HG02973 (cell line): Measurements from ENCODE around the gene TRAF1.

Experiments
- ATAC-seq: cut with Tn5 transposase; IDR thresholded peaks from one replicate; pipeline ENCODE4 v1.9.1; 2021; ENCODE audit warnings: moderate library complexity; ENCODE audit not compliant: unreplicated experiment

TRAF1 gene

DNA sequence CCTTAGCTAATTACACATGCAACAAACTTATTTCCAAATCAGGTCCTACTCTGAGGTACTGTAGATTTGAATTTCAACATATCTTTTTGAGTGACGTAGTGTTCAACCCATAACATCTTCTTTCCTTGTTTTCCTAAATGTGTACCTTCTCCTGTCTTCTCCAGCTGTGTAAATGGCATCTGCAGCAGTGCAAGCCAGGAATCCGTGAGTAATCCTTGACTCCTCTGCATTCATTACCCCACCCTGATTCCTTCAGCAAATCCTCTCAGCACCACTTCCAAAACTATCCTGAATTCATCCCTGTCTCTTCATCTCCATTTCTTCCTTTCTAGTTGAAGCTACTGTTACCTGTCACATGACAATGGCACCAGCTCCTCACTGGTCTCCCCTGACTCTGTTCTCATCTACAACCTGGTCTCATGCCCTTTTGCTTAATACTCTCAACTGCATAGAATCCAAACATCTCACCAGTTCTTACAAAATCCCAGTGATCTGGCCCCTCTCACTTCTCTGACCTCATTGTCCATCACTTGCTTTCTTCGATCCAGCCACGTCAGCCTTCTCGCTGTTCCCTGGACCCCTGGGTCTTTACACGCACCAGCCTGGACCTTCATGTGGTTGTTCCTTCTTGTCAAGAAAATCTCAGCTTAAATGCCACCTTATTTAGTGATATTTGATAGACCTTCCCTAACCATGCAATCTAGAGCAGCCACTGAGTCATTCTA lies 14.6 kb upstream of the TRAF1 start:
- ATAC-seq: no peak

DNA sequence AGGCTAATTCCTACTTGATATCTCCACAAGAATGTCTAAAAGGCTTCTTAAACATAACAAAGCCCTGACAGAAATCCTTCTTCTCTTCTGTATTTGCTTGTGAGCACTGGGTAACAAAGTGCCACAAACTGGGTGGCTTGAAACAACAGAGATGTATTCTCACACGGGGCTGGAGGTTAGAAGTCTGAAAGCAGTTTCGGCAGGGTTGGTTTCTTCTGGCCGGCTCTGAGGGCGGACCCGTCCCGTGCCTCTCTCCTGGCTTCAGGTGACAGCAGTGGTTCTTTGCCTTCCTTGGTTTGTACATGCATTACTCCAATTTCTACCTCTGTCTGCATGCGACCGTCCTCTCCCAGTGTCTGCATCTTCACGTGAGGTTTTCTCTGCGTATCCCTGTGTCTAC lies 14.0 kb upstream of the TRAF1 start:
- ATAC-seq: no peak

DNA sequence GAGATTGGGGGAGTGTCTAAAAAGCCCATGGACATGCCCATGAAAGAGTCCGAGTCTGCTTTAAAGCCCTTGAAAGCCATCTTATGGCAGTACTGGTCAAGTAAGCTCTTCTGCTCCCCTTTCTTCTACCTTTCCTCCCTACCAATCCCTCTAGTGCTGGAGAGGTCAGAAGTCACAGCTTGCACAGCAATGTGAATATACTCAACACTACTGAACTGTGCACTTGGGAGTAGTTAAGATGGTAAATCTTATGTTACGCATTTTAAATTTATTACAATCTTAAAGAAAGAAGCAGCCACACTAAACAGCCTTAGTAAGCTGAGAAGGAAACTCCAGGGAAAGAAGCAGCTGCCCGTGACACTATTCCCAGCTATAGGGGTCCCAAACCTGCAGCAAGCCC lies 12.3 kb upstream of the TRAF1 start:
- no peak for ATAC-seq

DNA sequence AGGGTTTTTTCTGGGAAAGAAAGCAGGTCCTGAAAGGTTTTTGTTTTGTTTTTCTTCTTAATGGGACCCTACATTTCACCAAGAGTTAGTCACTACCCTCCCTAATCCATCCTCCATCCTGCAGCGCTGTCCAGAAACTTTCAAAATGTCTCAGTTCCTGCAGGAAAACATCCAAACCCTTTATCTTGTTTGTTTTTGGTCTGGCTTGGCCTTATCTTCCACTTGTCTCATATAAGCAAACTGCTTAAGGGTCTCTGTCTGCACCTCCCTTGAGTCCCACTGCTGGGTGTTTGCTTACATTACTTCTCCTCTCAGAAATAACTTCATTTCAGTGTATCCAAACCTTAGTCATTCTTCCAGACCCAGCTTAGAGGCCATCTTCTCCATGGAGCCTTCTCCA lies 11.0 kb upstream of the TRAF1 start:
- ATAC-seq: no peak

DNA sequence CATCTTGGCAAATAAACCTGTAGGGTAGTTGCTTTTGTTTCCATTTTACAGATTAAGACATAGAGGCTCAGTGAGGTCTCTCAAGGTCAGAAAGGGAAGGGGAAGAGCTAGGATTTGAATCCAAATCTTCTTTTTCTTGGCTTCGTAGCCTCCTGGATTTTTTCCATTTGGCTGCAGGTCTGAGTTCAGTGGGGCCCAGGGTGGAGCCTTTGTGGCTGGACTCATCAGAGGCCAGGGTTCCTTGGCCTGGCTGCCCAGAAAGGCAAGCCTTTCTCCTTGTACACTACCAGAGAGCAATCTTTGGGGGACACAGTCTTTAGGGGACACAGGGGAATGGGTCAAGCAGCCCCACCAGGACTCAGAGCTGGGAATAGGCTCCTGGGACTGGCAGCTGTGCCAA lies 10.5 kb upstream of the TRAF1 start:
- ATAC-seq: no peak

DNA sequence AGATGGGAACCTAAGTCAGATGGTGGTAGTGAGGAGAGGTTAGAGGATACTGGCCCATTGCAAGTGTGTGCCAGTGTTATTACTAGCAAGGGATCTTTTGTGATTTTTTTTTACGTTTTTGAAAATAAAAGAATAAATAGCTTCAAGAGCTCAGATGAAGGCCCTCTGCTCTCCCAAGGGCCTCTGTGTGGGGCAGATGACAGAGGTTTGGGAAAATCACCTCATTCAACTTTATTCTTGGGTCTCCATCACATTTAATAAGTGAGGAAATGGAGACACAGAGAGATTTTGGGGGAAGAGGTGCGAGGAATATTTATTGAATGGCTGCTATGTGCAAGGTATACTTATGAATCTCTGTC lies 10.1 kb upstream of the TRAF1 start:
- no peak for ATAC-seq

DNA sequence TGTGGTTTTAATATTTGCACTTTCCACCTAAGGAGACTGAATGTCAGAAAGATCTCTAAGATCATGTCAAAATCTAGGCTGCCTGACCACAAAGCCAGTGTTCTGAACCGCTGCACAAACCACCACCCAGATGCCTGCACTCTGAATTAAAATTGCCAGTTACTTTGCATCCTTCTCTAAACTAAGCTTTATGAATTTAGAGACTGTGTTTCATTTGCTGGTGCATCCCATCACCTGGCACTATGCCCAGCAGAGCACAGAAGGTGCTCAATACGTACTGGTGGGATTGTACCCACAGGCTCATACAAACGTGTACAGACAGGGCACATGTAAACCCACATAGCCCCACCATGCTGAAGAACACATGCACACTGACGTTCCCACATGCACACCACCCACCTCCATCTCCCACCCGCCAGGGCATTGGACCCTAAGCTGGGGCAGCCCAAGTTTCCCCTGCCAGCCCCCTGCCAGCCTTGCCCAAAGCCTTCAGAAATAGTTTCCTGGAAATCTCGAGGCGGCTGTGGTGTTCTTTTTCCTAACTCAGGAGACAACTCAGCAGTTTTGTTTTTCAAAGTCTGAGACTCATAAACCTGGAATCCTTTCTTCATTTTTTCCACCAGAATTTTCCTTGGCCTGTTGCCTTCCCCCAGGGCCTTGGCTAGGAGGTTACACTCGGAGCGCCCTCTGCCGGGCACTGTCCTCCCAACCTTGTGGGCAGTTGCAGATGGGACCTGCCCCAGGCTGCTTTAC lies 9.6 kb upstream of the TRAF1 start:
- peak; percentile 39 for ATAC-seq

DNA sequence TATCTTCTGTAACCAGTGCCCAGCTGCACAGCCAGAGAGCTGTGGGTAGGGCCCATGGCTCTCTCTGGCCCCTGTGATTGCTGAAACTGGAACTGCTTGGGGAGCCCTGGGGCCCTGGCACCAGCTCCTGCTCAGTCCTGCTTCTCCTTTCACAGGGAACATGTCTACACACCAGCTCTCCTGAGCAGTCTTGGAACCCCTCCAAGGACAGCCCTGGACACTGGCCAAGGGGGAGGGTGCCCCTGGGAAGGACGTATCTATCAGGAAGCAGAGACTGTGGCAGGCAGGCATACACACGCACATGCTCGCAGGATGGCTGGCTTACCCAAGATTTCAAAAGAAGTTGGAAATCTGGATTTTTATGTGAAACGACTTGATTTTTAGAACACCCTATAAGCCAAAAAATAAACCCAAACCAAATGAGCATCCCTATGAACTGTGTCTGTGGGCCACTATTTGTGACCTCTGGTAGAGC lies 8.8 kb upstream of the TRAF1 start:
- no peak for ATAC-seq

DNA sequence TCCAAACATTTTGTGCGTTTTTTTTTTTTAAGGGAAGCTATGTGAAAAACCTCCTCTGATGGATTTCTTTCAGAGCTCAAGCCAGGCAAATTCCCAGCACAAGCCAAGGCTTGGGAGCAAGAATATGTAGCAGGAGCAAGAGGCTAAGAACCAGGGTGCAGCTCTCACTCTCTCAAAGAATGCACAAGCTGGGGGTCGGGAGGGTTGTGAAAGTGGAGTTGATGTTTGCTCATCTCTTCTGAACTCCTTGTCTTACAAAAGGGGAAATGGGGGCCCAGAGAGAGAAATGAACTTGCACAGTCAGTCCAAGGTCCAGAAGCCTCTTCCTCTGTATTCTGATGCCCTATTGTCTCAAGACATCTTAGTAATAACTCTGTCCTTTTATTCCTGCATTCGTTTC lies 7.7 kb upstream of the TRAF1 start:
- ATAC-seq: no peak

DNA sequence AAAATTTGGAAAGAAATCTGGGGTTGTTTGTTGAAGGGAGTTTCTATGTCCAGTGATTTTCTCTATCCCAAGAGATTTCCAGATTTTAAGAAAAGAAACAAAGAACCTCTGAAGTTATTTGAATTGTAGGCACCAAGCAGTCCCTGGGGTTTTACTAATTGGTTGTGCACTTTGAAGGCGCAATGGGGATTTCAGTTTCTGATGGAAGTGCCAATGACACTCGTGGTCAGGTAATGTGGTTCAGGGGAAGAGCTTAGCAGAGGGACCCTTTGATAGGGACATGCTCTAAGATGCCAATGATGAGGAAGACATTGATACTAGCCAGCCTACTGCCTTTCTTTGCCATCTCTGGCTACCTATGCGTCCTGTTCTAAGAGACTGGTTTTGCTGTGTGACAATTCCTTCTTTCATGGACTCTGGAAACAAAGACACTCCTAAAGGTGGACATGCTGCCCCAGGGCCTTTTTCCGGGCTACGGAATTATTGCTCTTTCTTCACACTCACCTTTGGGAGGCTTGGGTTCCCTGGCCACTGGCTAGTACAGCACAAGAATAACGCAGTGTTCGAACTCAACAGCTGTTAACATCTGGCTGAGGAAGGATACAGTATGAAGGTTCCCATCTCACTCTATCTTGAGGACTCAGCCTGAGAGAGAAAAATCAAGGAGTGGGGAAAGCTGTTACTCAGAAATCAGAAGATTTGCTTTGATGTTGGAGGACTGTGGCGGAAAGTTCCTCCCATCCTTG lies 6.9 kb upstream of the TRAF1 start:
- no peak for ATAC-seq

DNA sequence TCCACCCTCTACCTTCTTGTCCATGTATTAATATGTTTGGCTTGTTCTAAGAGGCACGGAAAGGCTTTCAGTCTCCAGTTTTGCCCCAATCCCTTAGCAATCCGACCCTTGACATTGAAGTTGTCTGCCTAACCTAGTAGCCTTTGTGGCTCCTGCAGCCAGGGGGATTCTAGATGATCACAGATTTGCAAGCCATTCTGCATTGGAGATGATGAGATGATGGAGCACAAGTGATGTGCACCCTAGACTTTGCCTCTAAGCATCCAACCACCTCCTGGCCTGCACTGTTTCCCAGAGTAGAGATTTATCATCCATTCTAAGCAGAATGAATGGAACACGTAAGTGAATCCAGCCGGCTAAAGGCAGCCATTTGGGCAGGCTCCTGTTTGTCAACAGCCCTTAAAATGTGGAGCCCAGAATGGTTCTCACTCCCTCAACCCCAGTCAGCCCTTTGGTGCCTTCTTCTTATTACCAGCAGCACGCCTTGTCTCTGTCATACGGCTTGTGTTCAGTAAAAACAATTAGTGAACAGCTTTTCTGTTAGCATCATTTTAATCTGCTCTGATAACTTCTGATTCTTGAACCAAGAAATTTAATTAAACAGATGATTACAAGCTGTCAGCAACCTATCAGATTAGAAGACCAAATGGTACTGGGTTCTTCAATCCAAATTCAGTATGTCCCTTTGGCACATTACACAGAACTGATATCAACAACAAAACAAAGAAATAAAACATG lies 5.7 kb upstream of the TRAF1 start:
- ATAC-seq: no peak

DNA sequence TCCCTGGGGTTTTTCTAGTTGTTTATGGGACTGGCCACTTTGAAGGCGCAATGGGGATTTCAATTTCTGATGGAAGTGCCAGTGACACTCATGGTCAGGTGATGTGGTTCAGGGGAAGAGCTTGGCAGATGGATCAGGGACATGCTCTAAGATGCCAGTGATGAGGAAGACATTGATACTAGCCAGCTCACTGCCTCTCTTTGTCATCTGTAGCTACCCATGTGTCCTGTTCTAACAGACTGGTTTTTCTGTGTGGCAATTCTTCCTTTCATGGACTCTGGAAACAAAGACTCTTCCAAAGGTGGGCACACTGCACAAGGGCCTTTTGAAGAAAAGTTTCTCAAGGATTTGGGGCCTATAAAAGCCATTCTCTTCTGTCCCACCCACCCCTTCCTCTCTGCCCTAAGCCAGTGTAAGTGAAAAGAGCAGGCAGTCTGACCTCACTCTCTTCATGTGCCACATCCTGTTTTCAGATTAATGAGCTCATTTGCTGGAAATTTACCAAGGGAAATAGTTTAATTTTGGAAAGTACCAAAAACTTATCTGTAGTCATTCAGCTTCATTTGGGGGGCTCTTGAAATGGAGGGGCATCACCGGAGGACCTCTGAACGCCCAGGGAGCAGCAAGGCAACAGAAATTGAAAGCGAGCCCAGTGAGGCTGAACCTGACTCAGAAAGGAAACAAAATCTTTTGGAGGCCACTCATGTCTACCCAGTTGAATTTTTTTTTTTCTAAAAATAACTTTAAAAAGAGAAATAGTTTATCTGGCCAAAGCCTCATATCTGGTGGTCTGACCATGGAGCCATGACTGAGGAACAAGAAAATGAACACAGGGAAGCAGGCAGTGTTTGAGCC lies 4.9 kb upstream of the TRAF1 start:
- peak; percentile 55 for ATAC-seq

DNA sequence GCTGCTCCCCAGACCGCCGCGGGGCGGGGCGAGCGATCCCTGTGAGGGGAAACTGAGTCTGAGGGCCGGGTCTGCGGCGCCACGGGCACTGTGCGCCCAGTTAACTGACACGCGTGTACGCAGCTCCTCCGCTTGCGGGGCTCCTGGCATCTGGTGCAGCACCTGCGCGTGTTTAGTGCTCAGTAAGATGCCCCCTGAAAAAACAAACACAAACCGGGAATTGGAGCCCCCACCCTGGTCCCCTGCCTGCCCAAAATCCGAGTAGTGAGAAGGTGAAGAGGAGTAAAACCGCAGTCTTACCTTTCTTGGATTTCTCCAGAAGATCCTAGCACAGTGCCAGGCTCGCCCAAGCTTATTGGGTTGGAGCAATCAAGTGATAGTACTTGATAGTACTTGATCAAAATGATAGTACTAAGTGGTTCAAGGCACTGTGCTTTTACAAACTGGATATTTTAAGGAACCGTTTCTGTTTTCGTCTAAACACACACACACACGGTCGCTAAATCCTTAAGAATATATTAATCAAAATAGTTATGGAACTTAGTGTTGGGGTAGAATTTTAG lies 2.7 kb upstream of the TRAF1 start:
- ATAC-seq: no peak

DNA sequence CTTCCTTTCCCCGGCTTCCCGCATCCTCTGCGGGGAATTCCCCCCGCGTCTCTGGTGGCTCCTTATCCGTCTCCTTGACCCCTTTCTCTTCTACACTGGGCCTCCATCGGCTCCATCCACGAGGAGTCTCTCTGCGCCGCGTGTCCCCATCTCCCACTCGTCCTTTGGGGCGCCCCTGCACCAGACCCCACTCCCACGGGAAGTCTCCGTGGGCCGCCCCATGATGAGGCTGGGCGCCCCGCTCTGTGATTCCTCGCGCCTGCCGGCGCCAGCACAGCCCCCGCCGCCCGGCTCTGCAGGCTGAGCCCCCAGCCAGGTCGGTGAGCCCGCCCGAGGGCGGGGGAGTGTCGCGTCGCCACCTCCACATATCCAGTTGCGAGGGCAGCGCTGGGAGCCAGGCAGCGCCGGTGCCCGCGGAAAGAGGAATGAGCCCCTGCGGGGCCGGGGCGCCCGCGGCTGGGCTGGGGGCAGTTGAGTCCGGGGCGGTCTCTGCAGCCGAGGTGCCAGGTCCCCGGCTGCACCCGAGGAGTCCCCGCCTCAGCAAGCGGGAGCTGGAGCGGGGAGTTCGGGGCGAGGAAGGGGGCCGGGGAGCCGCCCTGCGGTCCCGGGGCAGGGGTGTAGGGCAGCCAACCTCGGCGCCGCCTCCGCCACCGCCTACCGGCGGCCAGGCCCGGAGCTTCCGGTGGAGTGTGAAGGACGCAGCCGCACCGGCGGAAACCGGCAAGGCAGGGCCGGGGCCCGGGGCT lies 2.1 kb upstream of the TRAF1 start:
- peak; percentile 25 for ATAC-seq

DNA sequence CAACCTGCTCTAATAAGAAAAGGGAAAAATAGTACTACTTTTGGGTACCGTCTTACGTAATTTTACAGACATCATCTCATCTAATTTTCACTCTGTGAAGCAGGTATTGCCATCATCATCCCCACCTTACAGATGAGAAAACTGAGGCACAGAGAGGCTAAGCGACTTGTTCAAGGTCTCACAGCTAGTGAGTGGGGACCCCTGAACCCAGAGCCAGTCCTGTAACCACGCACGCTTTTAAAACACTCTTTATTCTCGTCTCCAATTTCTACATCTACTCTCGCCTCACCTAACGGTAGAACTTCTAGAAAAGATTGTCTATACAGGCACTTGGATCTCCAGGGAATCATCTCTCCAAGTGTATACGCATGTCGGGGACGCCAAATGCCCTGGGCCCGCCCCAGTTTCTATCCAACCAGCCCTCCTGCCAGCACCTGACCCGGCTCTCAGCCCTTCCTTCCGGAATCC lies 1.5 kb upstream of the TRAF1 start:
- no peak for ATAC-seq

DNA sequence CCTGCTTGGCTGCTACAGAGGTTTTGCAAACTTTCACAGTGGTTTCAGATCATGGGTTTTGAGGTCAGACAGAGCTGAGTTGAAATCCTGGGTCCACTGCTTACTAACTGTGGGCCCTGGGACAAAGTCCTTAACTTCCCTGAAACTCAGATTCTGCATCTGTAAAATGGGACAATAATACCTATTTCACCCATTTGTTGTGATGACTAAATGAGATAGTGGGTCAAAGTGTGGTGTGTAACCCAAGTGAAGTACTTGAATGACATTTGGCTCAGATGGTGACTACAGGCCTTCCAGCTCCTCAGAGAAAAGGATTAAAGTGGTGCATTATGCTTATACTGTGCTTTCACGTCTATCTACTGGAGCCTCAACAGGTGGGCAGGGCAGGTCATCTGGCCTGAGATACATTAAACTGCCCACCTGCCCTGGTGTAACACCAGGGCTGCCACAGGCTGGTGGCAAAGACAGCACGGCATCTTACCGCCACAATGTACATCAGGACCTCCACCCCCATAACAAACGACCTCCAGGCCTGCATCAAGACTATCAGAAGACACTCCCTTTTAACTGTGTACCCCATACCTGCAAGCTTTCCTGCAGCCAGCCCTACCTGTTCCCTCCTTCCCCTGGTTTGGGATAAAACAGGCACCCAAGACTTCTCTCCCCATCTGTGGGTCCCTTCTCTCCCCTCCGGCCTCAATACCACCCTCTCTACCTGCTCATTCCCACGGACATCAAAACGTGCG lies 846 bp upstream of the TRAF1 start:
- ATAC-seq: no peak

DNA sequence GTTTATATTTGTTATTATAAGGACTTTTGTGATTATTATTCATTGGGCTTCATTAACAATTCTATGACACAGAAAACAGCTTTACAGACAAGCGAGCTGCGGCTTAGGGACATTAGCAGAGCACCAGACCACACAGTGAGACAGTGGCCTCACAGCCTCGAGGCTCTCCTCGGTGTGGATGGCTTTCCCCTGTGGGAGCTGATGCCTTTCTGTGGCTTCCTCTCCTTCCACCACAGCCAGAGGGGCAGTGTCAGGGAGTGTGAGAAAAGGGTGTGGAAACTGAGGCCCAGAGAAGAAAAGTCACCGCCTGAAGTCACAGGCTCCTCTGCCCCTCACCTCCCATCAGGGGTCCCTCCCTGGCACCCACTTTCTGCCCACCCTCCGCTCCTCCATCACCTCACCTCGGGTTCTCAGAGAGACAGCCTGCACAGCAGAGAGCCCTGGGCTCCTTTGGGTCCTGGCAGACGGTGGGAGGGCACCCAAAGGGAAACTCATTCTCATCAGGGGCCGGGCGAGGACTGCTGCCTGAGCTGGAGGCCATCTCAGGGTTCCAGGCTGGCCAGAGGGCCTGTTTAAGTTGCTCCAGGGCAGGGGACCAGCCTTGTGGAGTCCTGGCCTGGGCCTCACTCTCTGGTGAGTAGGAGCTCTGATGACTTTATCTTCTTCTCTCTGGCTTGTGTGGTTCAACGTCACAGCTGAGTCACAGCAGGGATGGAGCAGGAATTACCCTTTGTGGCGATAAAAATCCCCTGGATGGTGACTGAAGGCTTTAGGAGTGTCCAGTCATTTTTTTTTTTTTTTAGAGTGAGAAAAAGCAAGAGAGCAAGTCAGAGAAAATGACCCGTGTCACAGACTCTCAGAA lies 830 bp downstream of the TRAF1 start:
- peak; percentile 38 for ATAC-seq
